Measurements from ENCODE around the gene TPSD1.

- TF ChIP-seq CTCF (IDR thresholded peaks at IDR 0.05; ENCODE audit: insufficient read depth, low read length, poor library complexity, severe bottlenecking) = no peak
- no peak for TF ChIP-seq EZH2phosphoT487 (conservative IDR thresholded peaks at IDR 0.05; ENCODE audit: low read length)
Measured at GRCh38 chr16:1257561-1258224, 1.8 kb downstream of the TPSD1 start.

Data from SU-DHL-6 (cell line).